GM19043 (cell line): ENCODE results near the gene TMEM150B.

Experiments
- ATAC-seq: cut with Tn5 transposase; IDR thresholded peaks from one replicate; pipeline ENCODE4 v1.9.1; 2021; ENCODE audit warnings: low read depth; ENCODE audit not compliant: unreplicated experiment

The TMEM150B gene

DNA sequence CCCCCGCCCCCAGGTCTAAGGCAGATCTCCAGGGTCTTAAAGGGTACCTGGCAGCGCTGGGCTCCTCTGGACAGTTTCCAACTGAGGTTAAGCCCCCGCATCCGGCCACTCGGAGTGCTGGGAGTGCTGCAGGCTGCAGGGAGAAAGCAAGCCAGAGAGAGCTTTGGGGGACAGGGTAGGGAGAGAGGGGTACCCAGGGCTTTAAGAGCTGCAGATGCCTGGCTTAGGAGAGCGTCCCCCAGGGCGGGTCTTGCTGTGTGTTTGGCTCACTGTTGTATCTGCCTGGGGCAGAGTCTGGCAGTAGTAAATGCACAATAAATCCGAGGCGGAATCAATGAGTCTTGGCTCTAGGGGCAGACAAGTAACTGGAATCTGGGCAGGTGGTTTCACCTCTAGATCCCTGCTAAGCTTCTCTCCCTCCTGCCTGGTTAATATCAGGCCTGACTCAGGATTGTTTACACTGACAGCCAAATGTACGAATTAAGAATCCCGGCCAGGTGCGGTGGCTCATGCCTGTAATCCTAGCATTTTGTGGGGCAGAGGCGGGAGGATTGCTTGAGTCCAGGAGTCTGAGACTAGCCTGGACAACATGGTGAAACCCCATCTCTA lies 30.2 kb upstream of the TMEM150B start:
- ATAC-seq, result no peak

DNA sequence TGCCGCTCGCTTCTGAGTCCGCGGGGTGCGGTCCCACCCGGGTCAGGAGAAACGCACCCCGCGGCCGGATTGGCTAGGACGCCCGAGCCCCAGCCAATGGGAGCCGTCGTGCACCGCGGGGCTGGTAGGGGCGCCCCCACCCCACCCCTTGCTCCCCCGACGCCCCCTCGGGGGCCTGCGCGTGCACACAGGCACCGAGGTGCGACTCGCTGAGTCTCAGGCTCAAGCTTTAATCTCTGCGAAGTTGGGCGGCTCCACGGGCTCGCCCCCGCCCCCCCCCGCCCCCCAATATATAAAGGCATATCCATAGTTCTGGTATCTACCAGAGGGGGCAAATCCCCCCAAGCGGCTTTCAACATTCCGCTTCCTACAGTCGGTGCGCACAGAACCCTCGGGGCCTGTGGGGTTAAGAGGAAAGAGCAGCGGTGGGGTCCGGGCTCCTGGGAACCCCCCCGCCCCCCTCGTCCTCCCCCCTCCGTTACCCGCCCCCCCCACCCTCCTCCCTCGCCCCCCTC lies 29.6 kb upstream of the TMEM150B start, which contains the start of gene COX6B2:
Gene COX6B2, minus strand, starts transcription at position 22 of the 515 bp plus-strand sequence. CDS start 198 bp downstream, outside the sequence.
- ATAC-seq, result no peak

DNA sequence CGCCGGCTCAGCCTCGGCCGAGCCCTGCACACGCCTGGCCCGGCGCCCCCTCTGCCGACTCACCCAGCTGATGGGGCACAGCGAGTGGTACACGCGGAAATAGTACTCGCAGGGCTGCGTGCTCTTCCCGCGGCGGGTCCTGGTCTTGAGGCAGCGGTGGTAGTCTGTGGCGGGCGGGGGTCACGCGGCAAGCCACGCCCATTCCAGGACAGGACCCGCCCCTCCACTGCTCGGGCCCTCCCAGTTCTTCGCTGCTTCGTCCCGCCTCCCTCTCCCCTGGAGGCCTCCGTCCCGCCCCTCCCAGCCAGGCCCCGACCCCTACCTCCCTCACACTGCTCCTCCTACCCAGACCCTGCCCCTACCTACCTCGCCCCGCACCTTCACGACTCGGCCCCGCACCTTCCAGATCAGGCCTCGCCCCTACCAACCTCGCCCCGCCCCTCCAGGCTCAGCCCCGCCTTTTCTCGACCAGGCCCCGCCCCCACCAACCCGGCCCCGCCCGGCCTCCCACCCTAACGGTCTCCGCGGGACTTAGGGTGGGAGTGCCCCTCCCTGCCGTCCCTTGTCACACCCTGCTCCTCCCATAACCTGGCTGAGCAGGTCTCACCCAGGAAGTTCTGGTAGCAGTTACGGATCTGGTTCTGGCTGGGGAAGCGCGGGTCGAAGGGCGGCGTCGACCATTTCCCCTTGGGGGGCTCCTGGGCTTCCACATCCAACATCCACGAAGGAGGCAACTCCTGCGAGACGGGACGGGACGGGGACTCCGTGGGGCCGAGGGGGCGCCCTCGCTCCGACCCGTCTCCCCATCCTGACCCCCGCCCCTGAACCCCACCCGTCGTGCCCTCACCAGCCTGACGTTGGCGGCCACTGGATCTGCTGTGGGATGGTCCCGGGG lies 28.9 kb upstream of the TMEM150B start:
- no peak for ATAC-seq

GRCh38 chr19:55353356-55353802 lies 28.2 kb upstream of the TMEM150B start:
- ATAC-seq, result no peak

- ATAC-seq, result no peak
Measured at GRCh38 chr19:55352549-55353145, 27.5 kb upstream of the TMEM150B start.

GRCh38 chr19:55352040-55352439 lies 26.9 kb upstream of the TMEM150B start:
- ATAC-seq, result no peak

DNA sequence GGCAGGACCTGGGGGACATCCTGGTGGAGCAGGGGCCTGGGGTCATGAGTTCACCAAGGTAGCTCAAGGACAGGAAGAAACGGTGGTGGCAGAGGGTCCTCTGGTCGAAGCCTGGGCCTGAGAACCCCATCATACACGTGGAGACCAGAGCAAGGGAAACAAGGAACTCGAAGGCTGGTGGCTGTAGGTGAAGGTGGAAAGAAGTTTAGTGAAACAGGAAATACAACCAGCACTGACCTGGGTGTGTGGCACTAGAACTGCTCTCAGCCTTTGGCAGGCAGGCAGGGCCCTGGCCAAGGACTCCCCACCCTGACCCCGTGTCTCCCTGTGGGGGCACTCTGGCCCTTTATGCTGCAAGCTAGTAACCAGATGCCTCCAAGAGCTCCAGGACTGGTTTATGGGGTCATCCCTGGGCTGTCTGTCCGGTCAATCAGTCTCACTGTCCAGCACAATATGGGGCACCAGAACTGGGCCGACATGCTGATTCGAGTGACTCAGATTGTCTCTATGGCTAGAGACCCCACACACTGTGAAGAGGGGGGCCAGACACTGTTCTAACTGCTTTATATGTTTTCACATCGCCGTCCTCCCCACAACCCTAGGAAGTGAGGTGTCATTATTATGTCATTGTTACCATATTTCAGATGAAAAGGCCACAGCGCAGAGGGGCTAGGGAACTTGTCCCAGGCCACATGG lies 25.6 kb upstream of the TMEM150B start:
- ATAC-seq, result no peak

DNA sequence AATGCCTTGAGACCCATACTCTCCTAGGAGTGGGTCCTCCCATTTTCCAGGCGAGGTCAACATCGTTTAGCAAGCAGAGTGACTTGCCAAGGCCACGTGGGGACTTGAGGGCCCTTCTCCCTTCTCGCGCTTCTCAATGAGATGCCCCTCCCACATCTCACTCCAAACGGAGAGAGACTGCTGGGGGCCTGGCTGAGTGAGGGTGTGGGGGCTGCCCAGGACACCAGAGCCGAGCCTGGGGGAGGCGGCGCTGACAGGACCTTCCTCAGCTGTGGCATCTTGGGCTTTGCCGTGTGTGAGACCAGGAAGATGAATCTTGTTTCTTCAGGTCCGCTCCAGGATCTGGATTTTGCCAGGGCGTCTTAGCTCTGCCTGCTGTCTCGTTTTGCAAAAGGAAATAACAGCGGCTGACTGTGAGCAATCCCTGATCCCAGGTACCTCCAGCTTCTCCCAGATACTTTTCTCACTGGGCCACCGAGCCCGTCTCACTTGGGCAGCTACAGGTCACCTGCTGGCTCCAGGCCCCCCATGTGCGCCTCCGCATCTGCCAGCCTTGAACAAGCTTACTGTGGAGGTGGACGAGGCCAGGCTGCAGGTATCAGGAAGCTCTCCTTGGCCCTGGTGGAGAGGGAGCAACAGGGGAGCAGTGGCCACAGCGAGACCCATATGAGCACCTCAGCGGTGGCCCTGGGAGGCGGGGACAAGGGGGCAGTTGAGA lies 23.3 kb upstream of the TMEM150B start:
- no peak for ATAC-seq

GRCh38 chr19:55347442-55348009 lies 22.4 kb upstream of the TMEM150B start:
- ATAC-seq, result no peak

GRCh38 chr19:55346725-55347441 lies 21.7 kb upstream of the TMEM150B start:
- ATAC-seq, result no peak

GRCh38 chr19:55345818-55346724 lies 20.9 kb upstream of the TMEM150B start:
- ATAC-seq, result no peak

DNA sequence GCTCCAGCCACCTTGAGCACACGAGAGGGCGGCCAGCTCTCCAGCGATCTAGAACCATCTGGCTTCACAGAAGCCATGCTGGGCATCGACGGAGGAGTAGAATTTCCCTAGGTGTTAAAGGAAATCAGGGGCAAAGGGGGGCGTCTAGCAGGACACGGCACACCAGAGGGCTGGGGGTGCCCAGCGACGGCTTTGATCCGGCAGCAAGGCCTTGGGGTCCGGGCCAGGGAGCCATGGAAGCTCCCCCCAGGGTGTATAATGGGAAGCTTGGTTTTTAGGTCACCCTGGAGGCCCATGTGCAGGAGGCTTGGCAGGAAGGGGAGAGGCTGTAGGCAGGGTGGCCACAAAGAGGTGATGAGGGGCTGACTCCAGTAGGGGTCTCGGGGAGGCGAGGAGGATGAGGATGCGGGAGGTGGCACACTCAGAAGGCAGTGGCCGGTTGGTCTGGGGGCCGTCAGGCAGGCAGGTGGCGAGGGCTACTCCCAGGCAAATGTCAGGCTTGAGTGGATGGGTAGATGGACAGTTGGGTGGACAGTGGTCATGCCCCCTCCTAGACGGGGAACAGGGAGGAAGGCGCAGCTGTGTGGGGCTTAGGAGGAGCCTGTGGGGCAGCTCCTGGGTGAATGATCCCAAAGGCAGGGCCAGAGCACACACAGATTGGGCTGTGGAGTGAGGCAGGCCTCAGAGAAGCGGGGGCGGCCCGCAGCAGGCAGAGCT lies 20.1 kb upstream of the TMEM150B start:
- no peak for ATAC-seq

DNA sequence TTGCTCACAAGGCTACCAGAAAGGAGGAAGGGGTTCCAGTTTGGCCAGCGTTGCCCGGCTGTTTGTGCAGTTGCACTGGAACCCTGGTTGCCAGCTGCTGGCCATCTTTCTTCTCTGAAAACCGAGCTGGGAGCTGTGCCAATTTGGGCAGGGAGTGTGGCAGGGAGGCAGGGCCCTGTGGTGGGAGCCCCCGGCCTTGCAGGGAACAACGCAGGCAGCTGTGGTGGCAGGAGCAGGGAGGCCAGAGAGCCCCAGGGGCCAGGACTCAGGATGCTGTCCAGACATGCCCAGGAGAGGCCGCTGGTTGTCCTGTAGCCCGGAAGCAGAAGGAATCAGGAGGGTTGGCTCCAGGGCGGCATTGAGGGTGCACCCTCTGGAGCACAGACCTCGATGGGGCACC lies 19.3 kb upstream of the TMEM150B start:
- no peak for ATAC-seq

- ATAC-seq, result no peak
Measured at GRCh38 chr19:55341595-55342531, 16.7 kb upstream of the TMEM150B start.

- ATAC-seq, result no peak
Measured at GRCh38 chr19:55341171-55341588, 16.0 kb upstream of the TMEM150B start.

DNA sequence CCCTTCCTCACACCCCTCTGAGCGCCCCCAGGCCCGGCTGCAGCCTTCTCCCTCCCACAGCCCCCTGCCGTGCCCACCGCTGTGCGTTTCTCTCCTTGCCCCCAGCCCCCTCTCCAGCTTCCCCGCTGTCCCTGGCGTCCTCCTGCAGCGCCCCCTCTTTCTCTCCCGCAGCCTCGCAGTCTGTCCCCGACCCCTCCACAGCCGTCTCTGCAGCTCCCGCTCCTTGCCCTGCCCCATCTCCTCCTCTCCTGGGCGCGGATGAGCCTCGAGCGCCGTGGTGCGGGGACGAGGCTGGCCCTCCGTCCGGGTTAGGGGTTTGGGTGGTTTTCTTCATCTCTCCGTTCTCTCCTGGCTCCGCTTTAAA lies 15.6 kb upstream of the TMEM150B start:
- no peak for ATAC-seq
